Type B pancreatic cell (in vitro differentiated cells): ENCODE results near the gene COA8. TPM values are rescaled to one million over a fixed set of nuclear protein-coding genes. Genes with fewer than 3 reads are reported as not detected.
A peak's percentile ranks its signal among the peaks of the same experiment; 100 is the strongest.

Source experiments
- DNase-seq: peaks from one replicate; pipeline ENCODE4 v3.0.0; 2021; ENCODE audit warnings: mixed read lengths; ENCODE audit not compliant: unreplicated experiment; ENCODE audit errors: extremely low spot score
- H3K27ac Mint-ChIP-seq: 2 replicates; pipeline ENCODE4 v1.8.0; 2021; ENCODE audit warnings: mild to moderate bottlenecking, mixed read lengths
- H3K27me3 Mint-ChIP-seq: 2 replicates; pipeline ENCODE4 v1.8.0; 2021; ENCODE audit warnings: mixed read lengths
- H3K36me3 Mint-ChIP-seq: 2 replicates; pipeline ENCODE4 v1.8.0; 2021; ENCODE audit warnings: mixed read lengths
- H3K4me1 Mint-ChIP-seq: one replicate; pipeline ENCODE4 v1.8.0; 2021; ENCODE audit warnings: mixed read lengths; ENCODE audit not compliant: unreplicated experiment
- H3K4me3 Mint-ChIP-seq: 2 replicates; pipeline ENCODE4 v1.8.0; 2021; ENCODE audit warnings: mild to moderate bottlenecking, mixed read lengths
- H3K9me3 Mint-ChIP-seq: 2 replicates; pipeline ENCODE4 v1.8.0; 2021; ENCODE audit warnings: mixed read lengths
- CTCF ChIP-seq: fragments of 200-600 bp; sonication (generic); conservative IDR thresholded peaks from 2 replicates; pipeline ENCODE4 v1.5.0; 2021; ENCODE audit warnings: antibody characterized with exemption, mild to moderate bottlenecking
- total RNA-seq: library from RNA; stranded (reverse); gene quantifications from 2 replicates; pipeline ENCODE4 v1.2.1, GENCODE V29; 2021; ENCODE audit warnings: low replicate concordance

The COA8 gene
- total RNA-seq, 1 donor from 2014 or later = 42.5 TPM

- H3K4me3 Mint-ChIP-seq = peak overlapping the region; percentile 29
- no peak for TF ChIP-seq CTCF
- no peak overlapping the region for H3K27ac Mint-ChIP-seq
- no peak for DNase-seq
- no peaks in the 10 kb centered on the region for H3K9me3 Mint-ChIP-seq
- no peaks in the 10 kb centered on the region for H3K36me3 Mint-ChIP-seq
- H3K27me3 Mint-ChIP-seq = peaks cover 4% of the 10 kb centered on the region
- peaks cover 13% of the 10 kb centered on the region for H3K4me1 Mint-ChIP-seq
Measured at GRCh38 chr14:103517721-103518421, 44.9 kb upstream of the COA8 start.

GRCh38 chr14:103518422-103519042, 44.2 kb upstream of the COA8 start:
- DNase-seq = peak; percentile 78
- Mint-ChIP-seq H3K4me3 (peak overlapping the region; percentile 69), H3K36me3 (no peaks in the 10 kb centered on the region), H3K27ac (peak overlapping the region; percentile 79), H3K9me3 (no peaks in the 10 kb centered on the region), H3K27me3 (peaks cover 7% of the 10 kb centered on the region), H3K4me1 (peaks cover 14% of the 10 kb centered on the region)
- peak; percentile 90 for TF ChIP-seq CTCF

GRCh38 chr14:103519043-103519836, 43.5 kb upstream of the COA8 start:
- Mint-ChIP-seq H3K27ac (peak overlapping the region; percentile 79), H3K4me1 (peaks cover 20% of the 10 kb centered on the region), H3K4me3 (peak overlapping the region; percentile 76), H3K27me3 (peaks cover 13% of the 10 kb centered on the region), H3K9me3 (no peaks in the 10 kb centered on the region), H3K36me3 (no peaks in the 10 kb centered on the region)
- no peak for DNase-seq
- TF ChIP-seq CTCF = no peak

- no peak for TF ChIP-seq CTCF
- Mint-ChIP-seq H3K4me3 (peak overlapping the region; percentile 78), H3K4me1 (peaks cover 20% of the 10 kb centered on the region), H3K9me3 (no peaks in the 10 kb centered on the region), H3K36me3 (no peaks in the 10 kb centered on the region), H3K27ac (peak overlapping the region; percentile 79), H3K27me3 (peaks cover 13% of the 10 kb centered on the region)
- DNase-seq = no peak
Measured at GRCh38 chr14:103519837-103520212, 42.9 kb upstream of the COA8 start.

- H3K4me1 Mint-ChIP-seq = peaks cover 20% of the 10 kb centered on the region
- no peak for DNase-seq
- H3K36me3 Mint-ChIP-seq = no peaks in the 10 kb centered on the region
- no peak for TF ChIP-seq CTCF
- no peaks in the 10 kb centered on the region for H3K9me3 Mint-ChIP-seq
- peak overlapping the region; percentile 79 for H3K27ac Mint-ChIP-seq
- peaks cover 13% of the 10 kb centered on the region for H3K27me3 Mint-ChIP-seq
- peak overlapping the region; percentile 78 for H3K4me3 Mint-ChIP-seq
Measured at GRCh38 chr14:103520269-103520656, 42.5 kb upstream of the COA8 start.
